Measurements from ENCODE around the gene PAX5. TPM values are rescaled to one million over a fixed set of nuclear protein-coding genes. Genes with fewer than 3 reads are reported as not detected.

PAX5 gene
- total and polyA plus RNA-seq, 9 donors: under 0.01 to 0.34 (median 0.19) TPM

DNA sequence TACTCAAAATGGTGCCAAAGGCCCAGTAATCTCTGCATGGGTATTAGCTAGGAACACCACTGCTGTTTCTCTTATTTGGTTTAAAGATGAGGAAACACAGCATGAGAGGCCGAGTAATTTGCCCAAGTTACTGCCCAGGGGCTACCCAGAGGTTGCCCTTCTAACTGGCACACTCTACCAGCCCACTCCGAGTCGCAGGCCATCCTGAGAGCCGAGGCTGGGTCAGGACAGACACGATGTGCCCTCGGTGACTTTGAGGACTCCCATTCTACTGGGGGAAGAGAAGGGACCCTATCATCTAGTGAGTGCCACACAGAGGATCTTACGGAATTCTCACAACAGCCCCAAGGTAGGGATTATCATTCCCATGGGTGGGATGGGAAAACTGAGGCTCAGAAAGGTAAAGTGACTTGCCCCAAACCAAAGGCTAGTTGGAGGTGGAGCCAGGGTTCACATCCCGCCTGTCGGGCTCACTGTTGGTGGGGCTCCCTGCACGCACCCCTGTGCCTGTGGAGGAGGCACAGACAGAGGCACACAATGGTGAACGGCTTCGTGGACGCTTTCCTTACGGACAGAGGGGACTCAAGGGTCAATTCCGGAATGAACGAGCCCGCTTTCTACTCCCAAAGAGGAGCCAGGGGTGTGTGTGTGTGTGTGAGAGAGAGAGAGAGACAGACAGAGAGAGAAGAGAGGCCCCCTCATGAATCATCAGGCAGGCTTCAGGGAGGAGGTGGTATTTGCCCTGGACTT, 236.4 kb downstream of the PAX5 start:
- no peak for DNase-seq
- 80% methylated on average over 12 of the region's 17 CpGs for WGBS (ENCODE audit: insufficient coverage)
- Histone ChIP-seq H3K4me1 (ENCODE audit: control insufficient read depth, insufficient read depth, low read length) (peaks cover 2% of the 10 kb centered on the region), H3K36me3 (ENCODE audit: control insufficient read depth, insufficient read depth, low read length) (no peaks in the 10 kb centered on the region), H3K9me3 (replicated peaks; ENCODE audit: control insufficient read depth, low read depth, low read length) (peaks cover 4% of the 10 kb centered on the region), H3K27ac (ENCODE audit: low read length) (no peak overlapping the region), H3K4me3 (ENCODE audit: low read length) (no peak overlapping the region), H3K27me3 (ENCODE audit: control insufficient read depth, insufficient read depth, low read length) (peaks cover 14% of the 10 kb centered on the region)

DNA sequence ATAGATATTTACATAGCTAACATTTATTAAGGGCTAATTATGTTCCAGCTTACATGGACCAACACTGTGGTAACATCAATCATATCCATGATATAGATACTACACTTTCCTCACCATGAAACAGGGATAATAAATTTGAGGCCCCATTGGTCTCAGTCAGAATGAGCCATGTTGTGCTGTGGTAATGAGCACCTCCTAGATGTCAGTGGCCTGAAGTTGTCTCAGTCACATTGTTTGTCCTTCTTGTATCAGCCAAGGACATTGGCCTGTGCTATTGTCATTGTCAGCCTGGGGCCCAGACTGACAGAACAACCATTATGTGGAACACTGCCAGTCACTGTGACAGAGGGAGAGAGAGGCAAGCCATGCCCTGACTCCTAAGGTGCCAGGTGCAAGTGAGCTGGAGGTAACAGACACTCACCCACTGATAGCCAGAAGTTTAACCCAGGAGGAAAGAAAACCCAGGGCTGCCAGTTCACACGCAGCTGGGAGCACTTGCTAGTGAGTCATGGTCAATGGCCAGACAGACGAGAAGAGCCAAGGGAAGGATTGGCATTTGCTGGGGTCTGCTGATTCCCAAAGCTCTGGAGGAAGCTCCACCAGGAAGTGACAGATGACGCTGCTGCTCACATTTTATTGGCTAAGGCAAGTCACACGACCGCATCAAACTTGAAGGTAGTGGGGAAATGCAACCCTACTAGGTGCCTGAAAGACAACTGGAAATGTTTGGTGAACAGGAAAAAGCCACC, 237.2 kb downstream of the PAX5 start:
- Histone ChIP-seq H3K4me1 (ENCODE audit: control insufficient read depth, insufficient read depth, low read length) (no peaks in the 10 kb centered on the region), H3K36me3 (ENCODE audit: control insufficient read depth, insufficient read depth, low read length) (no peaks in the 10 kb centered on the region), H3K27ac (ENCODE audit: low read length) (no peak overlapping the region), H3K27me3 (ENCODE audit: control insufficient read depth, insufficient read depth, low read length) (peaks cover 8% of the 10 kb centered on the region), H3K9me3 (replicated peaks; ENCODE audit: control insufficient read depth, low read depth, low read length) (peaks cover 4% of the 10 kb centered on the region), H3K4me3 (ENCODE audit: low read length) (no peak overlapping the region)
- no peak for DNase-seq
- 74% methylated on average over 2 of the region's 5 CpGs for WGBS (ENCODE audit: insufficient coverage)

DNA sequence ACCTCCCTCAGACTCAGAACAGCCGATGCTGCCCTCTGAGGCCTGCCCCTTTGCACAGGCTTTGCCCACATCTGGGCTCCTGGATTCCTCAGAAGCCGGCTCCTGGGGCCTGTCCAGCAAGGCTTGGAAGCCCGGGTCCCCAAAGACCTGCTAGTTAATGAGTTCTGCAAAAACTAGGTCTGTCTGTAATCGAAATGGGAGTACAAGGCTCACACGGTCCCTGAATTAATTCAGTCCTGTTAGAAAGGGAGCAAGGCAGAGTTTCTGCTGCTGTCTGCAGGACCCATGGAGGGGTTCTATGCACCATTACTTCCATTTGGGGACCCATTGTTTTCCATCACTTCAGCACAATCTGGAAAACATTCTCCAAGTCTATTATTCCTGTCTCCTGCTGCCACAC, 239.6 kb downstream of the PAX5 start:
- 58% methylated on average over 5 of the region's 5 CpGs for WGBS (ENCODE audit: insufficient coverage)
- no peaks in the 10 kb centered on the region for H3K4me1 ChIP-seq (ENCODE audit: control insufficient read depth, insufficient read depth, low read length)
- no peaks in the 10 kb centered on the region for H3K36me3 ChIP-seq (ENCODE audit: control insufficient read depth, insufficient read depth, low read length)
- H3K27ac ChIP-seq (ENCODE audit: low read length): no peak overlapping the region
- DNase-seq: no peak
- H3K9me3 ChIP-seq (replicated peaks; ENCODE audit: control insufficient read depth, low read depth, low read length): peaks cover 4% of the 10 kb centered on the region
- H3K27me3 ChIP-seq (ENCODE audit: control insufficient read depth, insufficient read depth, low read length): peaks cover 6% of the 10 kb centered on the region
- no peak overlapping the region for H3K4me3 ChIP-seq (ENCODE audit: low read length)

DNA sequence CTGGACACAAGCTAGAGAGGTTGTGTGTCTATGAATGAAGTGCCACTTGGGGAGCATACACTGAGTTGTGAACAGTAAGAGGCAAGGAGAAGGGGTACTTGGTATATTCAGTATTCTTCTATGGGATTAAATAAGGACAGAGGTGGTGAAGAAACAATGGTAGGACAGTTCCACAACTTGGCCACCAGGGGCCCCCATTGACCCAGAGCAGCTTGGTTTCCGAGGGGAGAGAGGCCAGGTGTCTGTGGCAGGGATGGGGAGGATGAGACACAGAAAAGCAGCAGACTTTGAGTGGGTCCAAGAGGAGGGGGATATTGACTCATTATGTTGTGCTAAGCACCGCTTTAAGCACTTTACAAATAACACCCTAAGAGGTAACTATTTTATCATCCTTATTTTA, 240.8 kb downstream of the PAX5 start:
- no peaks in the 10 kb centered on the region for H3K4me1 ChIP-seq (ENCODE audit: control insufficient read depth, insufficient read depth, low read length)
- H3K27ac ChIP-seq (ENCODE audit: low read length): no peak overlapping the region
- peaks cover 3% of the 10 kb centered on the region for H3K27me3 ChIP-seq (ENCODE audit: control insufficient read depth, insufficient read depth, low read length)
- peaks cover 4% of the 10 kb centered on the region for H3K9me3 ChIP-seq (replicated peaks; ENCODE audit: control insufficient read depth, low read depth, low read length)
- H3K4me3 ChIP-seq (ENCODE audit: low read length): no peak overlapping the region
- DNase-seq: no peak
- WGBS (ENCODE audit: insufficient coverage): no CpG with 5 or more reads among the region's 2 CpGs
- no peaks in the 10 kb centered on the region for H3K36me3 ChIP-seq (ENCODE audit: control insufficient read depth, insufficient read depth, low read length)

DNA sequence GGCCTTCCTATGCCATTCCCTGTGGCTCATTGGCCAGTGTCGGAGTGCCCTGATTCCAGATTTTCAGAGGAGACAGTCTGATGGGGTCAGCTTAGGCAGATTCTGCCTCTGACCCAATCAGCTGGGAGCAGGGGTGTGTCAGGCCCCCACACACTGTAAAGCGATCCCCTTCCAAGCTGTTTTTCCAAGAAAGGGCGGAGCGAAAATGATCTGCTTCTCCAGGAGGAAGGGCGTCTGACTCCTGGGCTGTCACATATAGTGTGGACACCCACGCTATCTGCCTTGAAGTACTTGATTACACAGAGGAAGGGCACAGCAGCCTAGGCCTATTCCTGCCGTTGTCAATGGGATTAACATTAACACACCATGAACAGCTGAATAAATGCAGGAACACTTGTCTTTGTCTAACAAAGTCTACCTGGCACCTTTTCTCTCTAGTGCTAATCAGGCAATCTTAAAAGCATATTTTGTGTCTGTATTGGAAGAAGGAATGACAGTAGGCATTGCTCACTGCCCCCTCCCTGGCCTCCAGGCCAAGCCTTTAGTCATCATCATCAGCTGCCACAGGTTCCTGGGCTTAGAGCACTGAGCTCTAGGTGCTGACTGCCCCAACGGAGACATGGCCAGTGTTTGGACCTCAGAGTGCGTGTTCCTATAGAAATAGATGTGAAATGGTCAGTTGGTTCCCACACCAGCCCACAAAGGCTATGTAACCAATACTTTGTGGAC, 242.7 kb downstream of the PAX5 start:
- H3K27me3 ChIP-seq (ENCODE audit: control insufficient read depth, insufficient read depth, low read length): peaks cover 5% of the 10 kb centered on the region
- DNase-seq: no peak
- WGBS (ENCODE audit: insufficient coverage): 43% methylated on average over 6 of the region's 9 CpGs

DNA sequence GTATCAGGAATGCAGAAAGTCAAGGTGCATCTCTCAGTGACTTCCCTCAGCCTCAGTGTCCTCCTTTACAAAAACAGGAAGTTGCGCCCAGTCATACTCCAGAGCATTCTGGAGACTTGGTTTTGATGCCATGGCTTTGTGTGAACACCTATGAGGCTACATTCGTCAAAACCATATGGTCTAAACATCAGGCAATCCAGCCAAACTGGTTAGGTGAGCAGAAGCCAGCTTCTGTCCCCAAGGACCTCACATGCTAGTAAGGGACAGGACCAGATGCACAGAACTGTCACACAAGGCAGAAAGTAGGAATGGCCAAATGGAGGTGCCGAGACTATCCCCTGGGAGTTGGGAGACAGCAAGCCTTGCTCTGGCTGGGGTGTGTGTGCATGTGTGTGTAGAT, 244.2 kb downstream of the PAX5 start:
- no peak overlapping the region for H3K4me3 ChIP-seq (ENCODE audit: low read length)
- no peak overlapping the region for H3K27ac ChIP-seq (ENCODE audit: low read length)
- H3K9me3 ChIP-seq (replicated peaks; ENCODE audit: control insufficient read depth, low read depth, low read length): peaks cover 4% of the 10 kb centered on the region
- 40% methylated on average over 2 of the region's 3 CpGs for WGBS (ENCODE audit: insufficient coverage)
- H3K27me3 ChIP-seq (ENCODE audit: control insufficient read depth, insufficient read depth, low read length): peaks cover 5% of the 10 kb centered on the region
- H3K36me3 ChIP-seq (ENCODE audit: control insufficient read depth, insufficient read depth, low read length): no peaks in the 10 kb centered on the region
- no peaks in the 10 kb centered on the region for H3K4me1 ChIP-seq (ENCODE audit: control insufficient read depth, insufficient read depth, low read length)
- DNase-seq: no peak

More for the DNA sequence above, 242.7 kb downstream of the PAX5 start:
- Histone ChIP-seq H3K36me3 (ENCODE audit: control insufficient read depth, insufficient read depth, low read length) (no peaks in the 10 kb centered on the region), H3K27ac (ENCODE audit: low read length) (no peak overlapping the region), H3K9me3 (replicated peaks; ENCODE audit: control insufficient read depth, low read depth, low read length) (peaks cover 4% of the 10 kb centered on the region), H3K4me3 (ENCODE audit: low read length) (no peak overlapping the region), H3K4me1 (ENCODE audit: control insufficient read depth, insufficient read depth, low read length) (no peaks in the 10 kb centered on the region)

DNA sequence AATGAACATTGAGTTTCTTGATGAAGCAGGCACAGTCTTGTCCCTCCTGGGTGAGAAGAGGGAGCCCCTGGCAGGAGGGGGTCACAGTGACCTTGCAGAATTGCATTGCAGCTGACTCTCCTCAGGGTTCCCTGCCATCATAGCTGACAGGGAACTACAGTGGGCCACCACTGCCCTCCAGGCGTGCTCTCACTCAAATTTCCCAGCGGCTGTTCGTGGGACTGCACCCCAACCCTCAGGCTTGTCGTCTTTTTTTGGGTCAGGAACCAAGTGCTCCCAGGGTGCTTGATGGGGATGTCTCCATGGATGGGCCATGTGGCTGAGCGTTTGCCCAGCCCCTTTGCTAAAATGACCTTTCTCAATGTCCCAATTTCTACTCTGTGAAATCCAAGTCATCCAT, 245.5 kb downstream of the PAX5 start:
- Histone ChIP-seq H3K27ac (ENCODE audit: low read length) (no peak overlapping the region), H3K4me3 (ENCODE audit: low read length) (no peak overlapping the region), H3K9me3 (replicated peaks; ENCODE audit: control insufficient read depth, low read depth, low read length) (peaks cover 4% of the 10 kb centered on the region), H3K36me3 (ENCODE audit: control insufficient read depth, insufficient read depth, low read length) (no peaks in the 10 kb centered on the region), H3K27me3 (ENCODE audit: control insufficient read depth, insufficient read depth, low read length) (peaks cover 5% of the 10 kb centered on the region), H3K4me1 (ENCODE audit: control insufficient read depth, insufficient read depth, low read length) (no peaks in the 10 kb centered on the region)
- 42% methylated on average over 4 of the region's 5 CpGs for WGBS (ENCODE audit: insufficient coverage)
- DNase-seq: no peak

DNA sequence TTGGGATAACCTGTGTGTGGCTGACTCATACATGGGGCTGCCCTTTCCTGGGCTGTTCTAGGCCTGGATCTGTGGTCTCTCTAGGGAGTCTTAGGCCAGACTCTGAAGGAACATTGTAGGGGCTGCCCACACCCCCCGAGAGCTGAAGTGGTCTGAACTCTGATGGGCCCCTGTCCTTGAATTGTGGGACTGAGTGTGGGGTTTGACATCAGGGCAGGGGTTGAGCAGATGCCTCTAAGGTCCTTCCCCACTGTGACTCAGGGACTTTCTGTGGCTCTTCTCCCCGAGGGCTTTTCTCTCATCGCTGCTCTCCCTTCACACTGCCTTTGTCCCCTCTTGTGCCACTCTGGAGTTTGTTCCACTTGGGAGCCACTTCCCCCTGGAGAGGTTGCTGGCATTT, 246.4 kb downstream of the PAX5 start:
- Histone ChIP-seq H3K27ac (ENCODE audit: low read length) (no peak overlapping the region), H3K4me3 (ENCODE audit: low read length) (no peak overlapping the region), H3K36me3 (ENCODE audit: control insufficient read depth, insufficient read depth, low read length) (no peaks in the 10 kb centered on the region), H3K27me3 (ENCODE audit: control insufficient read depth, insufficient read depth, low read length) (peaks cover 5% of the 10 kb centered on the region), H3K4me1 (ENCODE audit: control insufficient read depth, insufficient read depth, low read length) (no peaks in the 10 kb centered on the region), H3K9me3 (replicated peaks; ENCODE audit: control insufficient read depth, low read depth, low read length) (no peaks in the 10 kb centered on the region)
- 61% methylated on average over 3 of the region's 3 CpGs for WGBS (ENCODE audit: insufficient coverage)
- DNase-seq: no peak
